OCI-LY3 (cell line): ENCODE results near the gene TBKBP1.

ENCODE experiments used
- H2AFZ ChIP-seq: fragments of 200-600, 300-600 bp; shearing (Covaris generic); 2 replicates; pipeline ENCODE4 v1.6.0; 2014; ENCODE audit warnings: antibody characterized with exemption, low read depth, low read length
- H3K27ac ChIP-seq: fragments of 200-600, 300-600 bp; sonication (generic); 2 replicates; pipeline ENCODE4 v1.5.1; 2014; ENCODE audit warnings: mild to moderate bottlenecking, low read length, moderate library complexity, mixed read lengths
- H3K27me3 ChIP-seq: fragments of 200-600, 300-600 bp; sonication (generic); 2 replicates; pipeline ENCODE4 v1.6.1; 2014; ENCODE audit warnings: low read depth, low read length, mixed read lengths
- H3K36me3 ChIP-seq: fragments of 200-600, 300-600 bp; sonication (generic); replicated peaks from 2 replicates; pipeline ENCODE3; 2014; ENCODE audit warnings: low read depth, low read length, mixed read lengths
- H3K4me1 ChIP-seq: fragments of 300-600, 200-600 bp; sonication (generic); 2 replicates; pipeline ENCODE4 v1.6.1; 2014; ENCODE audit warnings: low read length, mixed read lengths
- H3K4me2 ChIP-seq: fragments of 200-600, 300-600 bp; sonication (generic); 2 replicates; pipeline ENCODE4 v1.6.1; 2014; ENCODE audit warnings: low read length, mixed read lengths
- H3K4me3 ChIP-seq: fragments of 300-600, 200-600 bp; sonication (generic); 2 replicates; pipeline ENCODE4 v1.5.1; 2014; ENCODE audit warnings: antibody characterized with exemption, mild to moderate bottlenecking, low read length, moderate library complexity
- H3K79me2 ChIP-seq: fragments of 300-600, 200-600 bp; shearing (Covaris generic); 2 replicates; pipeline ENCODE4 v1.6.1; 2014; ENCODE audit warnings: mild to moderate bottlenecking, low read length, mixed read lengths
- H3K9ac ChIP-seq: fragments of 300-600, 200-600 bp; shearing (Covaris generic); 2 replicates; pipeline ENCODE4 v1.6.0; 2014; ENCODE audit warnings: mild to moderate bottlenecking, low read length, moderate library complexity
- H3K9me3 ChIP-seq: fragments of 200-600, 300-600 bp; shearing (Covaris generic); 2 replicates; pipeline ENCODE4 v1.6.1; 2014; ENCODE audit warnings: low read length, mixed read lengths; ENCODE audit not compliant: insufficient read depth
- H4K20me1 ChIP-seq: fragments of 200-600, 300-600 bp; sonication (generic); 2 replicates; pipeline ENCODE4 v1.6.1; 2016; ENCODE audit warnings: low read length, mixed read lengths; ENCODE audit not compliant: insufficient read depth
- EZH2phosphoT487 ChIP-seq: fragments of 200-600 bp; shearing (Covaris generic); IDR thresholded peaks from 2 replicates; pipeline ENCODE4 v1.6.1; 2018; ENCODE audit warnings: antibody characterized with exemption, mixed run types, low read depth
- TF ChIP-seq, protein P1 (sequence below): fragments of 200-600, 300-600 bp; sonication (generic); IDR thresholded peaks from 2 replicates; pipeline ENCODE4 v1.5.1; 2014; ENCODE audit warnings: antibody characterized with exemption, low read length, low read depth

The TBKBP1 gene

GRCh38 chr17:47699536-47699840 is 5.5 kb downstream of the TBKBP1 start:
- H3K4me2 ChIP-seq: no peak overlapping the region
- no peak overlapping the region for H3K4me3 ChIP-seq
- no peak overlapping the region for H3K27ac ChIP-seq
- H3K9me3 ChIP-seq: no peaks in the 10 kb centered on the region
- TF ChIP-seq, protein P1, sequence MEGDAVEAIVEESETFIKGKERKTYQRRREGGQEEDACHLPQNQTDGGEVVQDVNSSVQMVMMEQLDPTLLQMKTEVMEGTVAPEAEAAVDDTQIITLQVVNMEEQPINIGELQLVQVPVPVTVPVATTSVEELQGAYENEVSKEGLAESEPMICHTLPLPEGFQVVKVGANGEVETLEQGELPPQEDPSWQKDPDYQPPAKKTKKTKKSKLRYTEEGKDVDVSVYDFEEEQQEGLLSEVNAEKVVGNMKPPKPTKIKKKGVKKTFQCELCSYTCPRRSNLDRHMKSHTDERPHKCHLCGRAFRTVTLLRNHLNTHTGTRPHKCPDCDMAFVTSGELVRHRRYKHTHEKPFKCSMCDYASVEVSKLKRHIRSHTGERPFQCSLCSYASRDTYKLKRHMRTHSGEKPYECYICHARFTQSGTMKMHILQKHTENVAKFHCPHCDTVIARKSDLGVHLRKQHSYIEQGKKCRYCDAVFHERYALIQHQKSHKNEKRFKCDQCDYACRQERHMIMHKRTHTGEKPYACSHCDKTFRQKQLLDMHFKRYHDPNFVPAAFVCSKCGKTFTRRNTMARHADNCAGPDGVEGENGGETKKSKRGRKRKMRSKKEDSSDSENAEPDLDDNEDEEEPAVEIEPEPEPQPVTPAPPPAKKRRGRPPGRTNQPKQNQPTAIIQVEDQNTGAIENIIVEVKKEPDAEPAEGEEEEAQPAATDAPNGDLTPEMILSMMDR: no peak
- TF ChIP-seq EZH2phosphoT487: no peak
- H3K9ac ChIP-seq: no peak overlapping the region
- peaks cover 20% of the 10 kb centered on the region for H3K27me3 ChIP-seq
- H3K4me1 ChIP-seq: peaks cover 16% of the 10 kb centered on the region
- no peaks in the 10 kb centered on the region for H4K20me1 ChIP-seq
- no peaks in the 10 kb centered on the region for H3K79me2 ChIP-seq
- H2AFZ ChIP-seq: no peak overlapping the region
- no peaks in the 10 kb centered on the region for H3K36me3 ChIP-seq

- no peak overlapping the region for H3K4me2 ChIP-seq
- peaks cover 10% of the 10 kb centered on the region; the same call in 1 of the 2 replicates for H3K4me1 ChIP-seq
- H4K20me1 ChIP-seq: no peaks in the 10 kb centered on the region
- no peak overlapping the region for H2AFZ ChIP-seq
- no peak overlapping the region for H3K4me3 ChIP-seq
- H3K36me3 ChIP-seq: no peaks in the 10 kb centered on the region
- no peaks in the 10 kb centered on the region for H3K9me3 ChIP-seq
- H3K27me3 ChIP-seq: peaks cover 33% of the 10 kb centered on the region
- no peak overlapping the region for H3K27ac ChIP-seq
- H3K9ac ChIP-seq: no peak overlapping the region
- no peaks in the 10 kb centered on the region for H3K79me2 ChIP-seq
- TF ChIP-seq, protein P1: no peak
- no peak for TF ChIP-seq EZH2phosphoT487
Measured at GRCh38 chr17:47700471-47701449, 6.8 kb downstream of the TBKBP1 start.

GRCh38 chr17:47701608-47702007 is 7.6 kb downstream of the TBKBP1 start:
- Histone ChIP-seq H3K9ac (no peak overlapping the region), H3K79me2 (no peaks in the 10 kb centered on the region), H3K9me3 (no peaks in the 10 kb centered on the region), H3K27me3 (peaks cover 41% of the 10 kb centered on the region), H4K20me1 (no peaks in the 10 kb centered on the region), H3K36me3 (no peaks in the 10 kb centered on the region), H3K4me3 (no peak overlapping the region), H3K4me1 (peaks cover 10% of the 10 kb centered on the region; the same call in 1 of the 2 replicates), H3K27ac (no peak overlapping the region), H2AFZ (no peak overlapping the region), H3K4me2 (no peak overlapping the region)
- TF ChIP-seq, protein P1: no peak

- Histone ChIP-seq H3K27me3 (peaks cover 49% of the 10 kb centered on the region), H3K36me3 (no peaks in the 10 kb centered on the region), H3K4me2 (no peak overlapping the region), H3K4me1 (peaks cover 10% of the 10 kb centered on the region; the same call in 1 of the 2 replicates), H3K79me2 (no peaks in the 10 kb centered on the region), H2AFZ (no peak overlapping the region), H3K9ac (no peak overlapping the region), H3K4me3 (no peak overlapping the region), H3K9me3 (no peaks in the 10 kb centered on the region), H3K27ac (no peak overlapping the region), H4K20me1 (no peaks in the 10 kb centered on the region)
- TF ChIP-seq, protein P1: no peak
- TF ChIP-seq EZH2phosphoT487: no peak
Measured at GRCh38 chr17:47702391-47702995, 8.5 kb downstream of the TBKBP1 start.
